H9 (cell line): ENCODE measurements around the gene DHX58. TPM values are rescaled to one million over a fixed set of nuclear protein-coding genes. Genes with fewer than 3 reads are reported as not detected.

Source experiments
- DNase-seq: peaks from one replicate; pipeline ENCODE4 v3.0.0-alpha.2; 2017
- H2AFZ ChIP-seq: one replicate; pipeline ENCODE4 v1.6.1; 2013; ENCODE audit warnings: mild to moderate bottlenecking, low read length, control low read depth, moderate library complexity
- H2AK5ac ChIP-seq: 2 replicates; pipeline ENCODE4 v1.6.1; 2013; ENCODE audit warnings: low read length, control low read depth, mixed read lengths; ENCODE audit not compliant: insufficient read length
- H2BK120ac ChIP-seq: one replicate; pipeline ENCODE4 v1.6.1; 2013; ENCODE audit warnings: low read depth, mild to moderate bottlenecking, low read length, control low read depth, inconsistent platforms; ENCODE audit not compliant: poor library complexity, severe bottlenecking
- H2BK12ac ChIP-seq: 2 replicates; pipeline ENCODE4 v1.6.1; 2013; ENCODE audit warnings: low read length, control low read depth, mixed read lengths, low read depth; ENCODE audit not compliant: insufficient read length
- H2BK15ac ChIP-seq: 2 replicates; pipeline ENCODE4 v1.6.1; 2013; ENCODE audit warnings: low read depth, low read length, control low read depth
- H2BK20ac ChIP-seq: one replicate; pipeline ENCODE4 v1.6.1; 2013; ENCODE audit warnings: low read depth, mild to moderate bottlenecking, low read length, control low read depth, inconsistent platforms; ENCODE audit not compliant: poor library complexity, severe bottlenecking
- H2BK5ac ChIP-seq: 2 replicates; pipeline ENCODE4 v1.6.1; 2013; ENCODE audit warnings: low read length, control low read depth, mixed read lengths; ENCODE audit not compliant: insufficient read length
- H3K14ac ChIP-seq: 2 replicates; pipeline ENCODE4 v1.6.1; 2013; ENCODE audit warnings: low read length, control low read depth; ENCODE audit not compliant: insufficient read depth
- H3K18ac ChIP-seq: 2 replicates; pipeline ENCODE4 v1.6.1; 2013; ENCODE audit warnings: low read depth, mild to moderate bottlenecking, mixed read lengths, low read length, control low read depth; ENCODE audit not compliant: insufficient read length
- H3K23ac ChIP-seq: 2 replicates; pipeline ENCODE4 v1.6.1; 2013; ENCODE audit warnings: low read length, control low read depth, mixed read lengths, low read depth; ENCODE audit not compliant: insufficient read length
- H3K23me2 ChIP-seq: 2 replicates; pipeline ENCODE4 v1.6.1; 2013; ENCODE audit warnings: low read depth, mild to moderate bottlenecking, mixed read lengths, low read length, control low read depth; ENCODE audit not compliant: insufficient read length, poor library complexity, severe bottlenecking
- H3K27ac ChIP-seq: 2 replicates; pipeline ENCODE4 v1.5.1; 2013; ENCODE audit warnings: low read length, control low read depth, mixed read lengths, low read depth; ENCODE audit not compliant: insufficient read length
- H3K27me3 ChIP-seq: 2 replicates; pipeline ENCODE4 v1.6.1; 2013; ENCODE audit warnings: low read length, control low read depth, inconsistent platforms; ENCODE audit not compliant: insufficient read depth
- H3K4ac ChIP-seq: 2 replicates; pipeline ENCODE4 v1.6.1; 2013; ENCODE audit warnings: low read depth, mild to moderate bottlenecking, control low read depth, inconsistent platforms, low read length, moderate library complexity
- H3K4me1 ChIP-seq: 2 replicates; pipeline ENCODE4 v1.6.1; 2013; ENCODE audit warnings: low read length, control low read depth, inconsistent platforms; ENCODE audit not compliant: insufficient read depth
- H3K4me2 ChIP-seq: 2 replicates; pipeline ENCODE4 v1.6.1; 2013; ENCODE audit warnings: low read length, control low read depth, mixed read lengths; ENCODE audit not compliant: insufficient read length, insufficient read depth
- H3K56ac ChIP-seq: 2 replicates; pipeline ENCODE4 v1.6.1; 2013; ENCODE audit warnings: low read depth, mild to moderate bottlenecking, mixed read lengths, low read length, control low read depth; ENCODE audit not compliant: insufficient read length
- H3K79me1 ChIP-seq: 2 replicates; pipeline ENCODE4 v1.6.1; 2013; ENCODE audit warnings: low read depth, mild to moderate bottlenecking, moderate library complexity, low read length, control low read depth, inconsistent platforms; ENCODE audit not compliant: insufficient read depth, poor library complexity, severe bottlenecking
- H3K79me2 ChIP-seq: 2 replicates; pipeline ENCODE4 v1.6.1; 2013; ENCODE audit warnings: low read length, control low read depth, inconsistent platforms; ENCODE audit not compliant: insufficient read depth
- H3K9ac ChIP-seq: 2 replicates; pipeline ENCODE4 v1.6.1; 2013; ENCODE audit warnings: low read length, control low read depth, mixed read lengths; ENCODE audit not compliant: insufficient read length; ENCODE audit errors: extremely low read depth
- H3K9me3 ChIP-seq: one replicate; pipeline ENCODE4 v1.6.1; 2013; ENCODE audit warnings: low read depth, low read length, inconsistent platforms; ENCODE audit not compliant: control insufficient read depth
- H3T11ph ChIP-seq: one replicate; pipeline ENCODE4 v1.6.1; 2013; ENCODE audit warnings: mild to moderate bottlenecking, low read length, control low read depth, inconsistent platforms
- H4K20me1 ChIP-seq: one replicate; pipeline ENCODE4 v1.6.1; 2013; ENCODE audit not compliant: control insufficient read depth, insufficient read length, insufficient read depth
- H4K5ac ChIP-seq: 2 replicates; pipeline ENCODE4 v1.6.1; 2013; ENCODE audit warnings: low read depth, mild to moderate bottlenecking, mixed read lengths, low read length, control low read depth; ENCODE audit not compliant: insufficient read length
- H4K8ac ChIP-seq: replicated peaks from 2 replicates; pipeline ENCODE4 v1.6.1; 2013; ENCODE audit warnings: low read length, control low read depth, mixed read lengths, low read depth; ENCODE audit not compliant: insufficient read length
- H4K91ac ChIP-seq: 2 replicates; pipeline ENCODE4 v1.6.1; 2013; ENCODE audit warnings: low read depth, mild to moderate bottlenecking, moderate library complexity, mixed read lengths, low read length, control low read depth; ENCODE audit not compliant: insufficient read length
- H3K27ac Mint-ChIP-seq, 3 experiments: 2 replicates in 2 of 3; 3 replicates in 1 of 3; pipeline ENCODE4 v1.8.0; 2020 to 2021; ENCODE audit warnings: mixed read lengths in 3 of 3, mild to moderate bottlenecking in 1 of 3, moderate library complexity in 1 of 3
- H3K27me3 Mint-ChIP-seq: 2 replicates; pipeline ENCODE4 v1.8.0; 2021; ENCODE audit warnings: low read depth, mild to moderate bottlenecking, moderate library complexity, mixed read lengths
- H3K36me3 Mint-ChIP-seq, 3 experiments: 2 replicates in 2 of 3; 3 replicates in 1 of 3; pipeline ENCODE4 v1.8.0; 2020 to 2021; ENCODE audit warnings: low read depth in 3 of 3, mixed read lengths in 3 of 3; ENCODE audit not compliant: insufficient read depth in 1 of 3
- H3K4me1 Mint-ChIP-seq, 2 experiments: 2 replicates each; pipeline ENCODE4 v1.8.0; 2020; ENCODE audit warnings: mixed read lengths in 2 of 2
- H3K4me3 Mint-ChIP-seq, 2 experiments: 2 replicates in 1 of 2; 3 replicates in 1 of 2; pipeline ENCODE4 v1.8.0; 2020 to 2021; ENCODE audit warnings: mild to moderate bottlenecking in 2 of 2, mixed read lengths in 2 of 2, moderate library complexity in 1 of 2
- H3K9me3 Mint-ChIP-seq, 2 experiments: 2 replicates in 1 of 2; 3 replicates in 1 of 2; pipeline ENCODE4 v1.8.0; 2020; ENCODE audit warnings: mild to moderate bottlenecking in 2 of 2, mixed read lengths in 2 of 2, moderate library complexity in 1 of 2
- CTCF ChIP-seq: fragments of 200-600 bp; sonication (generic); conservative IDR thresholded peaks from 3 replicates; pipeline ENCODE4 v1.8.0; 2021; ENCODE audit warnings: antibody characterized with exemption, mild to moderate bottlenecking
- WGBS: extraction: QIAGEN DNeasy Blood & Tissue Kit; methylation state at CpG from one replicate; pipeline ENCODE4 v1.1.7; 2013; ENCODE audit warnings: missing lambda C conversion rate, low lambda C conversion rate, mixed read lengths; ENCODE audit not compliant: insufficient read length; ENCODE audit errors: extremely low coverage; 5-methylcytosine and 5-hydroxymethylcytosine counted together
- total RNA-seq: library from RNA; stranded (reverse); gene quantifications from 2 replicates; pipeline ENCODE4 v1.2.1, GENCODE V29; 2021

The DHX58 gene
- total RNA-seq, 1 experiment from 2014 or later: 3.9 TPM

- no peak for TF ChIP-seq CTCF
Observed at GRCh38 chr17:42055496-42055895, 57.0 kb downstream of the DHX58 start.

More at GRCh38 chr17:42055496-42055895, 57.0 kb downstream of the DHX58 start:
- Histone ChIP-seq H2AFZ (no peak overlapping the region), H3K18ac (no peak overlapping the region), H3K79me1 (no peaks in the 10 kb centered on the region), H2BK20ac (no peak overlapping the region), H3K27me3 (no peaks in the 10 kb centered on the region), H4K20me1 (no peaks in the 10 kb centered on the region), H3K9ac (no peak overlapping the region), H3K4ac (no peak overlapping the region), H4K91ac (no peak overlapping the region), H2AK5ac (no peak overlapping the region), H3K79me2 (no peaks in the 10 kb centered on the region), H3K4me2 (no peak overlapping the region), H3K23ac (no peak overlapping the region), H4K5ac (no peak overlapping the region), H3K27ac (no peak overlapping the region), H3K9me3 (no peaks in the 10 kb centered on the region), H3K23me2 (peaks cover 4% of the 10 kb centered on the region), H3K4me1 (peaks cover 5% of the 10 kb centered on the region; the same call in 1 of the 2 replicates), H2BK5ac (no peak overlapping the region), H2BK12ac (no peak overlapping the region), H2BK120ac (no peak overlapping the region), H3T11ph (no peak overlapping the region), H2BK15ac (no peak overlapping the region), H3K56ac (no peak overlapping the region), H4K8ac (no peak overlapping the region), H3K14ac (no peak overlapping the region; the same call in 1 of the 2 replicates)
- H3K36me3 Mint-ChIP-seq: no peaks in the 10 kb centered on the region; a peak in 1 of 7 replicates
- peaks cover 24% of the 10 kb centered on the region for H3K27me3 Mint-ChIP-seq
- no CpG with 5 or more reads among the region's 6 CpGs for WGBS
- H3K27ac Mint-ChIP-seq: peak overlapping the region in 2 of 3 experiments; percentile 75 to 80; a peak in 4 of 7 replicates
- H3K4me1 Mint-ChIP-seq: peaks cover 42 to 66% of the 10 kb centered on the region in 2 experiments
- peak; percentile 36 for DNase-seq
- no peaks in the 10 kb centered on the region; a peak in 1 of 5 replicates for H3K9me3 Mint-ChIP-seq
- peak overlapping the region in 1 of 2 experiments; percentile 51; a peak in 1 of 5 replicates for H3K4me3 Mint-ChIP-seq
